Measurements from ENCODE around the gene CA10. TPM values are rescaled to one million over a fixed set of nuclear protein-coding genes. Genes with fewer than 3 reads are reported as not detected.

The CA10 gene
- total RNA-seq, 2 experiments from 2014 or later = not detected

- Mint-ChIP-seq H3K4me3 (no peak overlapping the region), H3K27ac (no peak overlapping the region), H3K9me3 (no peaks in the 10 kb centered on the region), H3K36me3 (ENCODE audit: low read depth) (no peaks in the 10 kb centered on the region), H3K4me1 (no peaks in the 10 kb centered on the region), H3K27me3 (no peaks in the 10 kb centered on the region)
- ChIA-PET CTCF (interaction anchor here (1.0 kb wide), 1 partner anchor 43 kb away, joined by 3 read pairs; no protein-coding TSS in a partner anchor), POLR2A (no interaction called here)
- DNase-seq = no peak
Observed at GRCh38 chr17:51948128-51948527, 210.4 kb downstream of the CA10 start.

DNA sequence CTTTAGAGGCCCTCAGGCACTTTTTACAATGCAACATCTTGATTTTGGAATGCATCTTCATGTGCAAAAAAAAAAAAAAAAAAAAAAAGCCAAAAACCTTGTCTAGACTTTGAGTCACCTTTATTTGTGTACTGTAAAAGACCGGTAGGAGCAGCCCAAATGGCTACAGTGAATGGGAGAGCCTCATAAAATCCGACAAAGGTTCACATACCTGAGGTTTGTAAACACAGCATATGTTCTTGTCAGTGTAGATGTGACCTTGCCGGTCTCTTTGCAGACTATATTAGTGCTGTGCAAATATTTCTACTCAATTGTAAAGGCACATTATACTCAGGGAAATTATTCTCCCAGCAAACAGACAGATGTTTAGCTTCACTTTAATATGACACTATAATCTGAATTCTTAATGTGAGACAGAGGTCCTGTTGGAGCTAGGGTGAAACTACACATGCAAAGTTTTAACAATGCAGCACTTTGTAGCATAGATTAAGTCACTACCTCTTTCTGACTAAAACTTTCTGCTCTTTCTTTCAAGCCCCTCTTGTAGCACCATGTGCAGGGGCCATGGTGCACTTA, 211.3 kb downstream of the CA10 start:
- no peak for DNase-seq
- Mint-ChIP-seq H3K27ac (no peak overlapping the region), H3K4me3 (no peak overlapping the region), H3K4me1 (no peaks in the 10 kb centered on the region), H3K9me3 (no peaks in the 10 kb centered on the region), H3K27me3 (no peaks in the 10 kb centered on the region), H3K36me3 (ENCODE audit: low read depth) (no peaks in the 10 kb centered on the region)
- POLR2A ChIA-PET = no interaction called here
- CTCF ChIA-PET = interaction anchor here (1.0 kb wide), 1 partner anchor 43 kb away, joined by 3 read pairs; no protein-coding TSS in a partner anchor

DNA sequence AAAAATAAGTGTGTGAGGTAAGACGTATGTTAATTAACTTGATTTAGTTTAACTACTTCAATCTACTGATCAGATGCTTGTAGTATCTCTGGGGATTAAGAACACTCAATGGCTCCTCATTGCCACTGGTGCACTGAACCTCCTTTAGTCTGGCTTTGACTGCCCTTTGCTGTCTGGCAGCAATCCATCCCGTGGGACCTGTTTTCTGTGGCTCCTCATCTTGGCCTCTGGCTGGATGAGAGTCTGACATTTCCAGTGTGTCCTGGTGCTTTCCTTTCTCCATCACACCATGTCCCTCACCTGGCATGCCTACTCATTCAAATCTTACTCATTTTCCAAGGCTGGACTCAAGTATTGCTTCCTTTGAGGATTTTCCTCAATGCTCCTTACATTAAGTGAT, 212.2 kb downstream of the CA10 start:
- POLR2A ChIA-PET = no interaction called here
- H3K9me3 Mint-ChIP-seq = no peaks in the 10 kb centered on the region
- no peaks in the 10 kb centered on the region for H3K4me1 Mint-ChIP-seq
- CTCF ChIA-PET = no interaction called here
- H3K36me3 Mint-ChIP-seq (ENCODE audit: low read depth) = no peaks in the 10 kb centered on the region
- H3K27ac Mint-ChIP-seq = no peak overlapping the region
- H3K27me3 Mint-ChIP-seq = no peaks in the 10 kb centered on the region
- no peak overlapping the region for H3K4me3 Mint-ChIP-seq
- no peak for DNase-seq

DNA sequence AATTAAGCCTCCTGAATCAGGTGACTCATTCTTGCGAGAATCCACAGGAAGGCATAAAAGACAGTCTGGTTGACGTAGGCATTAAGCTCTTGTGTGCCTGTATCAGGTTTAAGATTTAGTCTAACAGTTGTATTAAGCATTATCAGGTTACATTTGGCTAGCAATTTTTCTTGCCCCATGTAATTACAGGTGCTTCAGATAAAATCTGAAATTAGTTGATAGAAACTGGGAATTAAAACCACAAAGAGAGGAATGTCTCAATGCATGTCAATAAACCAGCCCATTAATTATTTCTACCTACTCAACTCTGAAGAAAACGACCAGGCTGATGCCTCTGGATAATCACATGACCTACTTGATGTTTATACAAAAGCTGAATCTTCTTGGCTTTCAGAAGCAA, 217.2 kb downstream of the CA10 start:
- no peak for DNase-seq
- Mint-ChIP-seq H3K9me3 (no peaks in the 10 kb centered on the region), H3K27me3 (no peaks in the 10 kb centered on the region), H3K4me1 (no peaks in the 10 kb centered on the region), H3K36me3 (ENCODE audit: low read depth) (no peaks in the 10 kb centered on the region), H3K4me3 (no peak overlapping the region), H3K27ac (no peak overlapping the region)
- POLR2A ChIA-PET = no interaction called here
- CTCF ChIA-PET = no interaction called here

GRCh38 chr17:51937264-51937663, 221.2 kb downstream of the CA10 start:
- ChIA-PET POLR2A (interaction anchor here (0.6 kb wide), 1 partner anchor 802 kb away, joined by 6 read pairs; no protein-coding TSS in a partner anchor), CTCF (interaction anchor here (0.6 kb wide), 1 partner anchor 566 kb away, joined by 5 read pairs; no protein-coding TSS in a partner anchor)
- Mint-ChIP-seq H3K36me3 (ENCODE audit: low read depth) (no peaks in the 10 kb centered on the region), H3K27me3 (no peaks in the 10 kb centered on the region), H3K9me3 (no peaks in the 10 kb centered on the region), H3K27ac (no peak overlapping the region), H3K4me1 (no peaks in the 10 kb centered on the region), H3K4me3 (no peak overlapping the region)
- DNase-seq = no peak

DNA sequence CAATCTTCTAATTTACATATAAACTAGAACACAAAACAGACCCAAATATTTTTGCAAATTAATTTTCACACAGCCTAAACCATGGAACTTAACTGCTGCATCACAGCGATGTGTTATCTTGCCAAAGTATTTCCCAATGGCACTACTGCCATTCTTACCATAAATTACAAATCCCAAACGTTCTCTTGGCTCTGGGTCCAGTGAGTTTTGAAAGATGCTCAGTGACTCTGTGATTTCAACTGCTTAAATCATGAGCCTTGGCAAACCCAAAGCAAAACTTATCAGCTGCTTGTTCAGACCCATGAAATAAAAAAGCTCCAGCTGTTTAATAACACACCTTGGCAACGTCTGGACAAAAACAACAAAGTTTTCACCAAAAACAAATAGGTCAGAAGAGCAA, 223.0 kb downstream of the CA10 start:
- CTCF ChIA-PET = no interaction called here
- H3K27ac Mint-ChIP-seq = no peak overlapping the region

GRCh38 chr17:51933647-51934046, 224.9 kb downstream of the CA10 start:
- DNase-seq = no peak
- ChIA-PET CTCF (no interaction called here), POLR2A (no interaction called here)
- no peaks in the 10 kb centered on the region for H3K9me3 Mint-ChIP-seq
- no peaks in the 10 kb centered on the region for H3K36me3 Mint-ChIP-seq (ENCODE audit: low read depth)
- H3K27me3 Mint-ChIP-seq = no peaks in the 10 kb centered on the region
- H3K4me1 Mint-ChIP-seq = no peaks in the 10 kb centered on the region
- no peak overlapping the region for H3K27ac Mint-ChIP-seq
- no peak overlapping the region for H3K4me3 Mint-ChIP-seq

More for the DNA sequence above, 223.0 kb downstream of the CA10 start:
- H3K27me3 Mint-ChIP-seq = no peaks in the 10 kb centered on the region
- H3K9me3 Mint-ChIP-seq = no peaks in the 10 kb centered on the region
- no peaks in the 10 kb centered on the region for H3K36me3 Mint-ChIP-seq (ENCODE audit: low read depth)
- DNase-seq = no peak
- no peak overlapping the region for H3K4me3 Mint-ChIP-seq
- no peaks in the 10 kb centered on the region for H3K4me1 Mint-ChIP-seq
- POLR2A ChIA-PET = no interaction called here

- DNase-seq = no peak
- Mint-ChIP-seq H3K27me3 (peaks cover 2% of the 10 kb centered on the region), H3K36me3 (ENCODE audit: low read depth) (no peaks in the 10 kb centered on the region), H3K4me1 (no peaks in the 10 kb centered on the region), H3K9me3 (no peaks in the 10 kb centered on the region), H3K4me3 (no peak overlapping the region), H3K27ac (no peak overlapping the region)
- ChIA-PET CTCF (no interaction called here), POLR2A (no interaction called here)
Observed at GRCh38 chr17:51926448-51926847, 232.1 kb downstream of the CA10 start.

GRCh38 chr17:51921500-51921899, 237.0 kb downstream of the CA10 start:
- ChIA-PET CTCF (no interaction called here), POLR2A (no interaction called here)
- no peak for DNase-seq
- Mint-ChIP-seq H3K27me3 (peaks cover 2% of the 10 kb centered on the region), H3K27ac (no peak overlapping the region), H3K36me3 (ENCODE audit: low read depth) (no peaks in the 10 kb centered on the region), H3K4me3 (no peak overlapping the region), H3K4me1 (no peaks in the 10 kb centered on the region), H3K9me3 (no peaks in the 10 kb centered on the region)

- Mint-ChIP-seq H3K36me3 (ENCODE audit: low read depth) (no peaks in the 10 kb centered on the region), H3K4me3 (no peak overlapping the region), H3K27ac (no peak overlapping the region), H3K27me3 (no peaks in the 10 kb centered on the region), H3K9me3 (no peaks in the 10 kb centered on the region), H3K4me1 (no peaks in the 10 kb centered on the region)
- ChIA-PET CTCF (no interaction called here), POLR2A (no interaction called here)
- DNase-seq = no peak
Observed at GRCh38 chr17:51914577-51914976, 243.9 kb downstream of the CA10 start.

- ChIA-PET CTCF (no interaction called here), POLR2A (no interaction called here)
- no peaks in the 10 kb centered on the region for H3K9me3 Mint-ChIP-seq
- no peaks in the 10 kb centered on the region for H3K27me3 Mint-ChIP-seq
- H3K4me3 Mint-ChIP-seq = no peak overlapping the region
- no peak for DNase-seq
- no peaks in the 10 kb centered on the region for H3K4me1 Mint-ChIP-seq
- no peak overlapping the region for H3K27ac Mint-ChIP-seq
- no peaks in the 10 kb centered on the region for H3K36me3 Mint-ChIP-seq (ENCODE audit: low read depth)
Observed at GRCh38 chr17:51913491-51914205, 244.9 kb downstream of the CA10 start.

DNA sequence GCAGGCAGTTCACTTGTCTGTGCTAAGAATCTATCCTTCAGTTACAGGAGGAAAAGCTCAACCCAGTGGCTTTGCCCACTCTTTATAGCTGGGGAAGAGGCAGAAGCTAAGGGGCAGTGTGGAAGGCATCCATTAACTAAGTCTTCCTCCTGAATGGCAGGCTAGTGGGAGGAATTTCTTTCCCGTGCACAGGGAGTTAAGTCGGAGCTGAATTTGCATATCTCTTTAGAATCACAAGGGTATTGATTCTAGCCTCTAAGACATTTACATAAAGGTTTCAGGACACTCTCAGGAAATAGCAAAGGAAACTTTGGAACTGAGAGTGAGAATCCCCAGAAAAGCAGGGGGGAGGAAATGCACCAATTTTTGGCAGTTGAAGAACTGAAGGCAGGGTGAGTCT, 245.6 kb downstream of the CA10 start:
- POLR2A ChIA-PET = no interaction called here
- Mint-ChIP-seq H3K27me3 (no peaks in the 10 kb centered on the region), H3K4me1 (no peaks in the 10 kb centered on the region)

DNA sequence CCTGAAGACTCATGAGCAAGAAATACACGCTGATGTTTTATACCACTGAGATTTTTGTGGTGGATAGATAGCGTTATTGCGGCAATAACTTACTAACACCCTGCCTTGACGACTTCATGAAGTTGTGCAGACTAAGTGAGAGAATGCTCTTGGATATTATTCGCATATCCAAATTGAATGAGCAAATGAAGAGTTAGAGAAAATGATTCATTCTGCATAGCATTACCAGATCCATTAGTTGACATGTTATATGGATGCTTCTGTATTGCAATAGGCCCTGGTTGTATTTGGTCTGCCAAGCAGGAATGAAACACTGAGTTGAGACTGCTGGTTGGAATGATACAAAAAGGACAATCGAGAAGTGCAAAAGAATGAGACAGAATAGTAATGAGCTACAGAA, 247.3 kb downstream of the CA10 start:
- CTCF ChIA-PET = no interaction called here
- no peak overlapping the region for H3K4me3 Mint-ChIP-seq

More for the DNA sequence above, 245.6 kb downstream of the CA10 start:
- CTCF ChIA-PET = no interaction called here
- no peak for DNase-seq
- no peak overlapping the region for H3K27ac Mint-ChIP-seq
- no peak overlapping the region for H3K4me3 Mint-ChIP-seq
- H3K9me3 Mint-ChIP-seq = no peaks in the 10 kb centered on the region
- no peaks in the 10 kb centered on the region for H3K36me3 Mint-ChIP-seq (ENCODE audit: low read depth)

GRCh38 chr17:51909971-51910370, 248.5 kb downstream of the CA10 start:
- no peak overlapping the region for H3K27ac Mint-ChIP-seq
- CTCF ChIA-PET = no interaction called here
- no peaks in the 10 kb centered on the region for H3K4me1 Mint-ChIP-seq
- H3K9me3 Mint-ChIP-seq = no peaks in the 10 kb centered on the region
- no peak overlapping the region for H3K4me3 Mint-ChIP-seq
- H3K27me3 Mint-ChIP-seq = no peaks in the 10 kb centered on the region
- H3K36me3 Mint-ChIP-seq (ENCODE audit: low read depth) = no peaks in the 10 kb centered on the region
- POLR2A ChIA-PET = no interaction called here
- DNase-seq = no peak

More for the DNA sequence above, 247.3 kb downstream of the CA10 start:
- H3K27me3 Mint-ChIP-seq = no peaks in the 10 kb centered on the region
- DNase-seq = no peak
- no peaks in the 10 kb centered on the region for H3K4me1 Mint-ChIP-seq
- POLR2A ChIA-PET = no interaction called here
- no peaks in the 10 kb centered on the region for H3K9me3 Mint-ChIP-seq
- H3K36me3 Mint-ChIP-seq (ENCODE audit: low read depth) = no peaks in the 10 kb centered on the region
- H3K27ac Mint-ChIP-seq = no peak overlapping the region

All from activated CD4-positive, alpha-beta T cell treated with anti-CD3 and anti-CD28 coated beads, Interleukin-2, amount 10 ng/mL, durations not matched to agents 7 days and 5 days (primary cell).